GM23338 (cell line): ENCODE measurements around the gene ACADVL. TPM values are rescaled to one million over a fixed set of nuclear protein-coding genes. Genes with fewer than 3 reads are reported as not detected.

ENCODE experiments used
- ATAC-seq: fragments of 200-7000 bp; cut with Tn5 transposase; 3 replicates; pipeline ENCODE4 v1.9.1; 2020
- DNase-seq: peaks from one replicate; pipeline ENCODE4 v3.0.0-alpha.2; 2015; ENCODE audit warnings: low spot score
- H2AFZ ChIP-seq: fragments of 200-600 bp; sonication (generic); 2 replicates; pipeline ENCODE4 v1.8.0; 2016; ENCODE audit warnings: antibody characterized with exemption, mild to moderate bottlenecking, moderate library complexity
- H3F3A ChIP-seq: fragments of 200-600 bp; sonication (generic); replicated peaks from 2 replicates; pipeline ENCODE4 v1.8.0; 2017; ENCODE audit warnings: antibody characterized with exemption, mixed run types, low read depth
- H3K27ac ChIP-seq: fragments of 200-600 bp; sonication (generic); 2 replicates; pipeline ENCODE4 v1.6.1; 2016; ENCODE audit warnings: low read depth
- H3K27me3 ChIP-seq: fragments of 200-600 bp; sonication (generic); 2 replicates; pipeline ENCODE4 v1.8.0; 2016; ENCODE audit warnings: mild to moderate bottlenecking, mixed run types, moderate library complexity; ENCODE audit not compliant: insufficient read depth
- H3K36me3 ChIP-seq: fragments of 200-600 bp; sonication (generic); 2 replicates; pipeline ENCODE4 v1.8.0; 2016; ENCODE audit warnings: mild to moderate bottlenecking; ENCODE audit not compliant: insufficient read depth
- H3K4me1 ChIP-seq: fragments of 200-600 bp; sonication (generic); 2 replicates; pipeline ENCODE4 v1.8.0; 2016; ENCODE audit warnings: mild to moderate bottlenecking, moderate library complexity; ENCODE audit not compliant: insufficient read depth
- H3K4me2 ChIP-seq: fragments of 200-600 bp; sonication (generic); 2 replicates; pipeline ENCODE4 v1.7.1; 2017; ENCODE audit warnings: mixed run types
- H3K4me3 ChIP-seq: fragments of 200-600 bp; sonication (generic); 2 replicates; pipeline ENCODE4 v1.6.1; 2016; ENCODE audit warnings: mixed run types
- H3K79me2 ChIP-seq: fragments of 200-600 bp; sonication (generic); replicated peaks from 2 replicates; pipeline ENCODE4 v1.8.0; 2017; ENCODE audit warnings: mild to moderate bottlenecking; ENCODE audit not compliant: insufficient read depth
- H3K9me2 ChIP-seq: fragments of 200-600 bp; sonication (generic); 2 replicates; pipeline ENCODE4 v1.8.0; 2017; ENCODE audit not compliant: insufficient read depth
- H4K20me1 ChIP-seq: fragments of 200-600 bp; sonication (generic); replicated peaks from 2 replicates; pipeline ENCODE4 v1.8.0; 2017; ENCODE audit warnings: mild to moderate bottlenecking; ENCODE audit not compliant: insufficient read depth
- H3K27ac Mint-ChIP-seq: 2 replicates; pipeline ENCODE4 v1.8.0; 2020; ENCODE audit warnings: inconsistent platforms, mild to moderate bottlenecking, moderate library complexity, mixed read lengths
- H3K27me3 Mint-ChIP-seq: 3 replicates; pipeline ENCODE4 v1.8.0; 2022; ENCODE audit warnings: low read depth, mild to moderate bottlenecking, moderate library complexity, mixed read lengths, inconsistent platforms; ENCODE audit not compliant: insufficient read depth, poor library complexity
- H3K36me3 Mint-ChIP-seq: 3 replicates; pipeline ENCODE4 v1.8.0; 2021; ENCODE audit warnings: low read depth, mild to moderate bottlenecking, inconsistent platforms, moderate library complexity, mixed read lengths
- H3K4me1 Mint-ChIP-seq: 3 replicates; pipeline ENCODE4 v1.8.0; 2020; ENCODE audit warnings: mild to moderate bottlenecking, inconsistent platforms, mixed read lengths
- H3K4me3 Mint-ChIP-seq: 3 replicates; pipeline ENCODE4 v1.8.0; 2021; ENCODE audit warnings: moderate library complexity, mild to moderate bottlenecking, inconsistent platforms, mixed read lengths
- H3K9me3 Mint-ChIP-seq: 3 replicates; pipeline ENCODE4 v1.8.0; 2020; ENCODE audit warnings: moderate library complexity, mild to moderate bottlenecking, inconsistent platforms, mixed read lengths
- CREB1 ChIP-seq: fragments of 250-450 bp; sonication (Bioruptor Pico); IDR thresholded peaks from 2 replicates; pipeline ENCODE4 v1.5.0; 2020; ENCODE audit warnings: low read depth, mild to moderate bottlenecking, moderate library complexity
- CTCF ChIP-seq, 2 experiments: fragments of 200-600 bp in 1 of 2; sonication (generic) in 1 of 2; conservative IDR thresholded peaks; 2 replicates each; pipeline versions ENCODE4 v1.5.1 to v1.6.1; 2016 to 2017; ENCODE audit warnings: antibody characterized with exemption in 2 of 2, low read depth in 2 of 2, mild to moderate bottlenecking in 2 of 2, moderate library complexity in 1 of 2
- ETS1 ChIP-seq: IDR thresholded peaks from 2 replicates; pipeline ENCODE4 v1.6.1; 2016; ENCODE audit warnings: antibody characterized with exemption
- EZH2 ChIP-seq: fragments of 200-600 bp; sonication (generic); IDR thresholded peaks from one replicate; pipeline ENCODE4 v1.8.0; 2017; ENCODE audit warnings: antibody characterized with exemption, mild to moderate bottlenecking, low read depth; ENCODE audit not compliant: unreplicated experiment
- EZH2phosphoT487 ChIP-seq: fragments of 200-600 bp; sonication (generic); IDR thresholded peaks from one replicate; pipeline ENCODE4 v1.8.1; 2018; ENCODE audit warnings: antibody characterized with exemption; ENCODE audit not compliant: unreplicated experiment
- JUNB ChIP-seq: IDR thresholded peaks from one replicate; pipeline ENCODE4 v1.6.1; 2016; ENCODE audit warnings: antibody characterized with exemption; ENCODE audit not compliant: unreplicated experiment
- NANOG ChIP-seq: IDR thresholded peaks from 2 replicates; pipeline ENCODE4 v1.6.1; 2016; ENCODE audit warnings: antibody characterized with exemption, borderline replicate concordance
- POLR2AphosphoS5 ChIP-seq: IDR thresholded peaks from 2 replicates; pipeline ENCODE4 v1.6.1; 2016; ENCODE audit warnings: antibody characterized with exemption, low read depth
- REST ChIP-seq: IDR thresholded peaks from one replicate; pipeline ENCODE4 v1.6.1; 2018; ENCODE audit warnings: antibody characterized with exemption; ENCODE audit not compliant: unreplicated experiment
- STAT1 ChIP-seq: IDR thresholded peaks from one replicate; pipeline ENCODE4 v1.6.1; 2016; ENCODE audit warnings: antibody characterized with exemption; ENCODE audit not compliant: unreplicated experiment
- ZNF114 ChIP-seq: fragments of 250-450 bp; sonication (Bioruptor Pico); IDR thresholded peaks from 2 replicates; pipeline ENCODE4 v1.5.0; 2020; ENCODE audit warnings: mild to moderate bottlenecking, moderate library complexity
- ZNF331 ChIP-seq: fragments of 250-450 bp; sonication (Bioruptor Pico); IDR thresholded peaks from 2 replicates; pipeline ENCODE4 v1.5.0; 2020; ENCODE audit warnings: low read depth, mild to moderate bottlenecking, moderate library complexity
- ZNF462 ChIP-seq: fragments of 250-450 bp; sonication (Bioruptor Pico); IDR thresholded peaks from 2 replicates; pipeline ENCODE4 v1.5.0; 2020; ENCODE audit warnings: mild to moderate bottlenecking, moderate library complexity
- polyA plus RNA-seq: library from polyadenylated mRNA; unstranded; fragments of >200 nt; fragmentation: Nextera tagmentation; extraction: Ambion mirVana; gene quantifications from 2 replicates; pipeline ENCODE4 v1.2.1, GENCODE V29; 2016
- total RNA-seq: library from RNA; depleted of rRNA; stranded (reverse); fragments of >200 nt; shearing (Covaris generic); gene quantifications from 2 replicates; pipeline ENCODE4 v1.2.3, GENCODE V29; 2014

Gene ACADVL
- total and polyA plus RNA-seq, 2 experiments from 2014 or later, result 152 to 156 TPM

GRCh38 chr17:7246779-7247178 is 27.0 kb downstream of the ACADVL start:
- Histone ChIP-seq H3K36me3 (peaks cover 10% of the 10 kb centered on the region; the same call in 1 of the 2 replicates), H3K27me3 (no peaks in the 10 kb centered on the region), H3K4me1 (peaks cover 28% of the 10 kb centered on the region), H3K27ac (peak overlapping the region; percentile 79), H3K4me2 (0 out of 2 replicates have a peak overlapping the region, but pooled peaks have one; percentile 43), H2AFZ (no peak overlapping the region), H3K79me2 (peaks cover 52% of the 10 kb centered on the region), H3K4me3 (0 out of 2 replicates have a peak overlapping the region, but pooled peaks have one; percentile 17), H3F3A (peaks cover 26% of the 10 kb centered on the region), H4K20me1 (peaks cover 21% of the 10 kb centered on the region), H3K9me2 (no peaks in the 10 kb centered on the region)
- peaks cover 37% of the 10 kb centered on the region for H3K36me3 Mint-ChIP-seq
- H3K4me1 Mint-ChIP-seq, result peaks cover 35% of the 10 kb centered on the region
- H3K9me3 Mint-ChIP-seq, result peaks cover 3% of the 10 kb centered on the region; the same call in 1 of the 3 replicates
- peaks cover 15% of the 10 kb centered on the region for H3K27me3 Mint-ChIP-seq
- no peak for DNase-seq
- TF ChIP-seq JUNB, result no peak
- no peak for TF ChIP-seq ETS1
- TF ChIP-seq STAT1, result no peak
- no peak for TF ChIP-seq EZH2
- no peak for TF ChIP-seq ZNF331 (CRISPR knock-in tag)
- no peak for TF ChIP-seq EZH2phosphoT487
- no peak for TF ChIP-seq CREB1 (CRISPR knock-in tag)
- TF ChIP-seq ZNF114 (CRISPR knock-in tag), result no peak
- TF ChIP-seq CTCF (conservative IDR thresholded peaks at IDR 0.05; ENCODE audit: low read depth in 2 of 2), result no peak
- no peak for TF ChIP-seq POLR2AphosphoS5
- no peak for TF ChIP-seq NANOG
- TF ChIP-seq REST, result no peak
- no peak for TF ChIP-seq ZNF462
- no peak for ATAC-seq
- peak overlapping the region; percentile 20; the same call in 1 of the 3 replicates for H3K4me3 Mint-ChIP-seq
- H3K27ac Mint-ChIP-seq, result peak overlapping the region; percentile 76
